Activated CD4-positive, alpha-beta T cell treated with anti-CD3 and anti-CD28 coated beads, Interleukin-2, amount 50 U/mL, for 48 hours (primary cell): ENCODE data around the gene TMEM190.

Source experiments
- DNase-seq, 2 experiments: peaks; one replicate each; pipeline ENCODE4 v3.0.0-alpha.2; 2020

TMEM190 gene

DNA sequence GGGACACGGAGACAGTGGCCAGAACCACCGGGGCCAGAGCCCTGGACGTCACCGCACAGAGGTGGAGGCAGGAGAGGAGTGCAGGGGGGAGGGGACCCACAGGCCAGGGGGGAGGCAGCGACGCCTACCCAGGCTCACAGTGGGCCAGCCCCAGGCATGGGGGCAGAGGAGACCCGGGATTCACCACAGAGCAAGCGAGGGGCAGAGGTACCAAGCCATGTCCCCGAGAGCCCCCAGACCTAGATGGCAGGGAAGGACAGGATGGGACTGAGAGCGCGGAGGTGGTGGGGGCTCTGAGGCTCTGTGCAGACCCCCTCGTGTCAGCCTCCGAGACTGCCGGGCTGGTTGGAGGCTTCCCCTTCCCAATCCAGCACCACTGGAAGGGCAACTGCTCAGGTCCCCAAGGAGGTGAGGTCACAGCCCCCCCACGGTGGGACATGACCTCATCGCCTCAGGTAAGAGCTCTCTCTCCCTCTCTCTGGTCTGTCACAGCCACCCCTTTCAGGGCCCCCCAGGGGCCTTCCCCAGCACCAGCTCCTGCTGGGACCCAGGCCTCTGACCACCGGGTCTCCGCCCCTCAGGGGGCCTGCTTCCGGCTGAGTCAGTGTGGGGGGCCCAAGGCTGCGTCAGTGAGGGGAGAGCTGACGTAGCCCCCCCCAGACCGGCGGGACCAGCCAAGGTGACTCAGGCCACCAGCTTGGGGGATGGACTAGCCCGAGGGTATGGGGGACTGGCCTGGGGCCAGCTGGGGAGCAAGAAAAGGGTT lies 4.1 kb upstream of the TMEM190 start:
- DNase-seq: no peak

DNA sequence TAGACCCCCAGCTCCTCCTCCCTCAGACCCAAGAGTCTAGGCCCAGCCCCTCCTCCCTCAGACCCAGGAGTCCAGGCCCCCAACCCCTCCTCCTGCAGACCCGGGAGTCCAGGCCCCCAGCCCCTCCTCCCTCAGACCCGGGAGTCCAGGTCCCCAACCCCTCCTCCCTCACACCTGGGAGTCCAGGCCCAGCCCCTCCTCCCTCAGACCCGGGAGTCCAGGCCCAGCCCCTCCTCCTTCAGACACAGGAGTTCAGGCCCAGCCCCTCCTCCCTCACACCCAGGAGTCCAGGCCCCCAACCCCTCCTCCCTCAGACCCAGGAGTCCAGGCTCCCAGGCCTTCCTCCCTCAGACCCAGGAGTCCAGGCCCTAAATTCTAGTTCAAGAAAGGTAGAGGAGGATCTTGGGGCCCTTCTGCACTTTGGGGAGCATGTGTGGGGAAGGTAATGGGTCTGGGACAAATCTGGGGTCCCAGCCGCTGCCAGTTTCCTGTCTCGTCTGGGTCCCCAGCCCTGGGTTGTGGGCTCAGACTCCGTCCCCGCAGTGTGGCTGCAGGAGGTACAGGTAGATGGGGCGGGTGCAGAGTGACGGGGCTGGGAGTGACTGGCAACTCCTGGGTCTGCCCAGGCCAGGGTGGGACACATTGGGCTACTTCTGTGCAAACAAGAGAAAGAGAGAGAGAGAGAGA lies 3.2 kb upstream of the TMEM190 start:
- no peak for DNase-seq

DNA sequence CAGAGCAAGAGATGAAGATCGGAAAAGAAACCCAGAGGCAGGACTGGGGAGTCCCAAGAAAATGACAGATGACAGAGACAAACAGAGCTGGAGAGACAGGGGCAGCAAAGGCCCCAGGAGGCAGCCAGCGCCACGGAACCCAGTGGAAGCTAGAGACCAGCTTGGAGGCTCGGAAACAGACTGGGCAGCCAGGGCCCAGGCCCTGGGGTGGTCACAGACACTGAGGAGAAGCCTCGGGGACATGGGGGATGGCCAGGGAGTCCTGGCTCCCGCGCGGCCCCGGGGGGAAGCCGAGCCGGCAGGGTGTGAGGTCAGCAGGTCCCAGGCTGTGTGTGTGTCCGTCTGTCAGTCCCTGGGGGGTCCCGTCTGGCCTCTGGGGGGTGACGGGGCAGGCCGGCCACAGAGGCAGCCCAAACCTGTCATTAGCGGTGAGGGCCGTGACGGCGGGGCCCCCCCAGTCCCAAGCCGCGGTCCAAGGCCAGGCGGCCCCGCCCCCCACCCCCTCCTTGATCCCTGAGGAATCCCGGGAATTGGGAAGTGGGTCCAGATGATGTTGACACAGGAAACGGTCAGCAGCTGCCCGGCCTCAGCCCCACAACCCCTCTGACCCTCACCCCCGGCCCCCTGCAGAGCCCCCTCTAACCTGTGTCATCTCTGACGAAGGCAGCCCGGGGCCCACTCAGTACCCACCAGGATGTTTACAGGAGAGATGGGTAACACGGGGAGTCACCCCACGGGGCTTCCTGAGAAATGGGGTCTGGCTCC lies 2.5 kb upstream of the TMEM190 start:
- no peak for DNase-seq

DNA sequence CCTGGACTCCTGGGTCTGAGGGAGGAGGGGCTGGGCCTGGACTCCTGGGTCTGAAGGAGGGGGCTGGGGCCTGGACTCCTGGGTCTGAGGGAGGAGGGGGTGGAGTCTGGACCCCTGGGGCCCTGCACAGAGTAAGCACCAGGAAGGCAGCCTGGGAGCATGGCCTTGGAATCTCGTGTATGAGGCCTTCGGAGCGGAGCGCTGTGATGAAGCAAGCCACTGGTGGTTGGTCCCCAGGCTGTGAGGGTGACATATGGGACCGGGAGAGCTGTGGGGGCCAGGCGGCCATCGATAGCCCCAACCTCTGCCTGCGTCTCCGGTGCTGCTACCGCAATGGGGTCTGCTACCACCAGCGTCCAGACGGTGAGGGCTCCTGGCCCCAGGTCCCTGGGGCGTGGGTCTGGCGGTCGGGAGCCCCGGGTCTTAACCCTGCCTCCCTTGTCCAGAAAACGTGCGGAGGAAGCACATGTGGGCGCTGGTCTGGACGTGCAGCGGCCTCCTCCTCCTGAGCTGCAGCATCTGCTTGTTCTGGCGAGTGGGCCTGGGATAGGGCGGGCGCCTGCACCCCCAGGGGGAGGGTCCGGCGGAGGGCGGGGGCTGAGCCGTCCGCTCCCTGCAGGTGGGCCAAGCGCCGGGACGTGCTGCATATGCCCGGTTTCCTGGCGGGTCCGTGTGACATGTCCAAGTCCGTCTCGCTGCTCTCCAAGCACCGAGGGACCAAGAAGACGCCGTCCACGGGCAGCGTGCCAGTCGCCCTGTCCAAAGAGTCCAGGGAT lies 918 bp downstream of the TMEM190 start:
- no peak for DNase-seq

DNA sequence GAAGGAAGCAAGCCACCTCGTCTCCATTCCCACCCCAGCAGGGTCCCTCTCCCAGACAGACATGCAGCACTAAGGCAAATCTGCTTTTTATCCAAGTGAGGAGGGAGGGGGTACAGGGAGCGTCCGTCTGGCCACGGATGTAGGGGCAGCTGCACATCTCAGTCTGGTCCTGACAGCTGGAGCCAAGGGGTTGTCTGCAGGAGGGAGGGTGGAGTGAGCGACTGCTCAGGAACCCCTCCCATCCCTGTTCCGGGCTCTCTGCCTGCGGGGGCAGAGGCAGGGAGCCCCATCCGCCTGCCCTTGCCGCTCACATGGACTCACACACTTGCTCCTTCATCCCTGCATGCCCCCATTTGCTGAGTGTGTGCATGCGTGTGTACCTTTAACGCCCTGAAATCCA lies 2.5 kb downstream of the TMEM190 start:
- DNase-seq: no peak

DNA sequence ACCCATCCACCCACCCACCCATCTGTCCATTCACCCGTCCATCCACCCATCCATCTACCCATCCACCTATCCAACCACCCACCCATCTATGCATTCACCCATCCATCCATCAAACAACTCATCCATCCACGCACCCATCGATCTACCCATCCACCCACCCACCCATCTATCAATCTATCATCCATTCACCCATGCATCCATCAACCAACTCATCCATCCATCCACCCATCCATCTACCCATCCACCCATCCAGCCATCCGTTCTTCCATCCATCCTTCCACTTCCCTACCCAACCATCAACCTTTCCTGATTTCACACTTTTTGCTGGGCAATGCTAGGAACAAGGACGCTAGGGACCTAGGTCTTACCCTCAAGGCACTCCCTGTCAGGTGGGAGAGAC lies 5.4 kb downstream of the TMEM190 start:
- DNase-seq: no peak

DNA sequence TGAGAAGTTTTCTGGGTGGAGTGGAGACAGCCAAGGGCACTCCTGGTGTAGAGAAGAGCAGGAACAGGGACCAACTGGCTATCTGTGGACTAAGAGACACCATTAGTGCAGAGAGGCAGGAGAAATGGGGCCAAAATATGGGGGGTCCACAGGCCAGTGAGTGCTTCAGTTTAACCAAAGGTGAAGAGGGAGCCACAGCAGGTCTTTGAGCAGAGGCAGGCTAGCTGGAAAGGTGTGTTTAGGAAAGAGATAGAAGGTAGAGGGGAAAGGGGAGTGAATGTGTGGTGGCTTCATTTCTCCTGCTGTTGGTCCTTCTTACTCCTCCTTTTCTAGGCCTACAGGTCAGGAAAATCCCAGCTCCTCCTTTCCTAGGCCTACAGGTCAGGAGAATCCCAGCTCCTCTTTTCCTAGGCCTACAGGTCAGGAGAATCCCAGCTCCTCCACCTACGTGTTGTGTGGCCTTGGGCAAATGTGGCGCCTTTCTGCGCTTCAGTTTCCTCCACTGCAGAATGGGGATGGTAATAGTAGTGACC lies 6.0 kb downstream of the TMEM190 start:
- DNase-seq: no peak

DNA sequence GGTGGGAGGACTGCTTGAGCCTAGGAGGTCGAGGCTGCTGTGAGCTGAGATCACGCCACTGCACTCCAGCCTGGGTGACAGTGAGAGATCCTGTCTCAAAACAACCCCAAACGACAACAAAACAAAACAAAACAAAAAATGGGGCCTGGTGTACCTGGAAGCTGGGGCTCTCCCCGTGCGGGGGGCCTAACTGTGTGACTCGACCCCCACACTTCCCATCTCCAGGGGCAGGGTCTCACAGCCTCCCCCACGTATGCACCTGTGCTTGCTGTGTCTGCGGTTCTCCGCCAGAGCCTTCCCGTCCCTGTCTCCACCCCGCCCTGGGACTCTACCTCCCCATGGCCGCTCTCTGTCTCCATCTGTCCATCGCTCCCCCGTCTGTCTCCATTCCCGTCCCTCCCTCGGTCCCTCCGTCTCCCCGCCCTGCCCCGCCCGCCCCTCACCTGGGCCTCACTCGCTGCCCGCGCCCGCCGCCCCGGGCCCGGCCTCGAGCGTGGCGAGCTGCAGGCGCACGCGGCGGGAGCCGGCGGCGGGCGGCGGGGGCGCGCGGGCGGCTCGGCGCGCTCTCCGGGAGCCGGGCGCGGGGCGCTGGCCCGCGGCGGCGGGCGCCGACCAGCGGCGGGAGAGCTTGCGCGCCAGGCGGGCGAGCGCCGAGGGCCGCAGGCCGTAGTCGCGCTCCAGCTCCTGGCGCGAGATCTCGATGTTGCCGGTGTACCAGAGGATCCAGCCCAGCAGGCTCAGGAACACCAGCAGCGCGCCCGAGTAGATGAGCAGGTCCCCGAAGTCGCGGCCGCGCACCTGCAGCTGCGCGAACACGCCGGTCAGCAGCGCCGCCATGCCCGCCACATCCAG lies 6.9 kb downstream of the TMEM190 start:
- peak; percentile 57 to 63 for DNase-seq

DNA sequence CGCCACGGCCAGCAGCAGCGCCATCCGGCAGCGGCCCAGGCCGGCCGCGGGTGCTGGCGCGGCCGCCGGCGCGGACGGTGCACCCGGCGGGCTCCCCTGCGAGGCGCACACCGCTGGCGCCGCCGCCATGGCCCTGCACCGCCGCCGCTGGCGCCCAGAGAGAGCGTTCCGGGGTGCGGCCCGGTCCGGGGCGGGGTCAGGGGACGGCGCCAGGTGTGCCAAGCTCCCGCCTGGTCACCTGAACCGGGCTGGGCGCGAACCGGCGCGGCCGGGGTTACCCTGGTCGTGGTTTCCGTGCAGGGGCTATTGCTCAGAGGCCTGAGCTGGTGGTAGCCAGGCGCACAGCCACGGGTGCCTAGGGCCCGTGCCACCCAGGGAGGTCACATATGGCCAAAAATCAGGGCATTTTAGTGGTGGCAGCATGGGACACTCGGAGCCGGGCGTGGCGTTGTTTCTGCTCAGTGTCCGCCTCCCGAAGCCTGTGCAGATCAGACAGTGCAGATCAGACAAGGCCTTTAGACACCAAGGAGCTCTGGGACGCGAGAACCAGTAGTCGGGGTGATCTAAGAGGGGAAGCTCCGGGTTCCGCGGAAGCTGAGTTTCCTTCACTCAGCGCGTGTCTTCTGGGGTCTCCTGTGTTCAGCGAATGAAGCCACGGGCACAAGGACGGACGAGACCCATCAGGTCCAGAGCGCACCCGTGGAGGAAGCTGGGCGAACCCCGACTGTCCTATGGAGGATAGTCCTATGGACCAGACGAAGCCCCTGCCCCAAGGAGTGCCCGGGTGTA lies 7.7 kb downstream of the TMEM190 start, which contains the start of gene TMEM238:
Gene TMEM238 (minus strand): TSS at position 162 of the 789 bp plus-strand sequence. CDS start 33 bp downstream, at position 129.
- DNase-seq: peak; percentile 51 to 56

DNA sequence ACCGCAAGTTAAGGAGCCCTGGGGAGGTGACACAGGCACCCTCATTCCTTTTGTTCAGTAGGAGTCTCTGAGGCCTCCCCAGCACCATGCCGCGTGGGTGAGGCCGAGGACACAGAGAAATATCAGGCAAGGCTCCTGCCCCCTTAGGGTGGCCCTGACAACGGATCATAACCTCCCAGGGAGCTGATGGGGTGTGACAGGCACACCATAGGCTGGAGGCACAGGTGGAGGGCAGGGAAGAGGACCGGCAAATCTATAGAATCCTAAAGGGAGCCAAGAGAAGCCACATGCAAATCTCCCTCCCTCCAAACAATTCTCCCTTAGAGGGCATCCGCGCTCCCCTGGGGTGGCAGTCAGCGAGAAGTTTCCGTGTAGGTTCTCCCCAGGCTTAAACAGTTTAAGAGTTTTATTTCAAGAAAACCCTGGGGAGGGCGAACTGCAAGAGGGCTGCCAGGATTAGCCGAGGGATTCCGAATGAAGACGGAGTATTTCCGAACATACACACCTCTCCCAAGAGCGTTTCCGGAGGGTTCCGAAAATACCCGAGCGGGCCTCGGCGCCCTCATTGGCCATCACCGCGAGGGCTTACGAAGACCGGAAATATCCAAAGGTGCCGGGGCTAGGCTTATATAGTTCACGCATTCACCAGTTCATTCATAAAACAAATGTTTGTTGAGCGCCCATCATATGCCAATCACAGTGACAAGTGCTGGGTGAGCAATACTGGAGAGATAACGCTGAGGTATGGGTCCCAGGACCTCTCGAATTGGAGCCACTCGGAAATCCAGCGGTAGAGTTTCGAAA lies 8.5 kb downstream of the TMEM190 start:
- DNase-seq: peak; percentile 94 to 96

DNA sequence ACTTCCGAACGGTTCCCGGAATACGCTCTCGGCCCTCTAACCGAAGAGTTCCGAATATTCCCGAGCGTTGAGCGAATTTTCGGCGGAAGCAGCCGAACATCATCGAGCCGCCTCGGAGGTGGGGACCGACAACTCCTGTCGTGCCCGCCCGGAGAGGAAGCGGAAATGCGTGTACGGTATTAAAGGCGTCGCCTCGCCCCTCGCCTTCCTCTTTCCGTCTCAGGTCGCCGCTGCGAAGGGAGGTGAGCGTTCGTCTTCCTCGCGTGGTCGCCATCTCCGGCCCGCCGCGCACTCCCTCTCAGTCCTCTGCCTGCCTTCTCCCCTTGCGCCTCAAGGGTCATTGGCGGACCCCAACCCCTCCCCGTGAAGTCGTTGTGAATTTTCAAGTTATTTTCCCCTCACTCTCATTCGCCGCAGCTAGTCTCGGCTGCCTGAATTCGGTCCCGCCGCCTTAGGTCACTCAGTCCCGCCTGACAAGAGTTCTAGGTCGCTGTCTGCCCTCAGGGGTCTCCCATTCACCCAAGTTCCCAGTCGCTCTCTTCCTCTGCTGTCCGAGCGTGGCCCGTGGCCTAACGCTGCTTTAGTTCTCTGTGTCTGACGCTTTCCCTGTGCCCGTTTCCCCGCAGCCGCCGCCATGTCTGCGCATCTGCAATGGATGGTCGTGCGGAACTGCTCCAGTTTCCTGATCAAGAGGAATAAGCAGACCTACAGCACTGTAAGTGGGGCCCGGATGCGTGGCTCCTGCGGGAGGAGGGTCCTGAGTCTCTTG lies 9.3 kb downstream of the TMEM190 start, which contains the start of gene RPL28:
Gene RPL28 (plus strand): TSS at position 209 of the 769 bp plus-strand sequence. CDS start 426 bp downstream, at position 635.
- peak; percentile 97 to 98 for DNase-seq

DNA sequence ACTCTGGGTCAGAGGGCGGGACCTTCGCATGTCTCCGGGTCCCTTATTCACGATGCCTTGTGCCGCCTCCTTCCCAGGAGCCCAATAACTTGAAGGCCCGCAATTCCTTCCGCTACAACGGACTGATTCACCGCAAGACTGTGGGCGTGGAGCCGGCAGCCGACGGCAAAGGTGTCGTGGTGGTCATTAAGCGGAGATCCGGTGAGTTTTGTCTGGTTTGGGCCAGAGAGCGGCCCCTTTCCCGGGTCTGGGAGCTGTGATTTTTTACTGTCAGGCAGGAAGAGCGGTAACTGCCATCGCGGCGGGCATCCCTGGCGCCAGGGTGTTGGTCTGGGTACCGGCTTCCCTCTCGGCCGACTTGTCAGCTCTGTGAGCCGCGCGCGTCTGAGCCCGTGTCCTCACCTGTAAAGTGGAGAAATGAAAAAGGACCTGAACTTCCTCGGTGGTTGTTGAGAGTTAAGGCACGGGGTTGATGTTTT lies 9.9 kb downstream of the TMEM190 start:
- no peak for DNase-seq

DNA sequence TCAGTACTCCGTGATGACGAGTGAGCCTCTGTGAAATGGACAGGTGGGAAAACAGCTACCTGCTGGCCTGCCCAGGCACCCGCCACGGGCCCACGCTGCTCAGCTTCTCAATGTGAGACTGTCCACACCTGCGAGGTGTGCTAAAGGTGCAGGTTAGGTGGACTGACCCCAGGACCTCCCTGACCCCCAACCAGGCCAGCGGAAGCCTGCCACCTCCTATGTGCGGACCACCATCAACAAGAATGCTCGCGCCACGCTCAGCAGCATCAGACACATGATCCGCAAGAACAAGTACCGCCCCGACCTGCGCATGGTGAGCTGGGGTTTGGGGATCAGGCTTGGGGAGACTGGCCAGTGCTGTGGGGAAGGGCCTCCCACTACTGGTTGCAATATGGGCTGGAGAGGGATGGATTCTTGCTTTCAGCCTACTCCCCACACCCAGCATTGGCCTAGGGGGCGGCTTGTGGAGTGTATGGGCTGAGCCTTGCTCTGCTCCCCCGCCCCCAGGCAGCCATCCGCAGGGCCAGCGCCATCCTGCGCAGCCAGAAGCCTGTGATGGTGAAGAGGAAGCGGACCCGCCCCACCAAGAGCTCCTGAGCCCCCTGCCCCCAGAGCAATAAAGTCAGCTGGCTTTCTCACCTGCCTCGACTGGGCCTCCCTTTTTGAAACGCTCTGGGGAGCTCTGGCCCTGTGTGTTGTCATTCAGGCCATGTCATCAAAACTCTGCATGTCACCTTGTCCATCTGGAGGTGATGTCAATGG lies 11.3 kb downstream of the TMEM190 start:
- no peak for DNase-seq

DNA sequence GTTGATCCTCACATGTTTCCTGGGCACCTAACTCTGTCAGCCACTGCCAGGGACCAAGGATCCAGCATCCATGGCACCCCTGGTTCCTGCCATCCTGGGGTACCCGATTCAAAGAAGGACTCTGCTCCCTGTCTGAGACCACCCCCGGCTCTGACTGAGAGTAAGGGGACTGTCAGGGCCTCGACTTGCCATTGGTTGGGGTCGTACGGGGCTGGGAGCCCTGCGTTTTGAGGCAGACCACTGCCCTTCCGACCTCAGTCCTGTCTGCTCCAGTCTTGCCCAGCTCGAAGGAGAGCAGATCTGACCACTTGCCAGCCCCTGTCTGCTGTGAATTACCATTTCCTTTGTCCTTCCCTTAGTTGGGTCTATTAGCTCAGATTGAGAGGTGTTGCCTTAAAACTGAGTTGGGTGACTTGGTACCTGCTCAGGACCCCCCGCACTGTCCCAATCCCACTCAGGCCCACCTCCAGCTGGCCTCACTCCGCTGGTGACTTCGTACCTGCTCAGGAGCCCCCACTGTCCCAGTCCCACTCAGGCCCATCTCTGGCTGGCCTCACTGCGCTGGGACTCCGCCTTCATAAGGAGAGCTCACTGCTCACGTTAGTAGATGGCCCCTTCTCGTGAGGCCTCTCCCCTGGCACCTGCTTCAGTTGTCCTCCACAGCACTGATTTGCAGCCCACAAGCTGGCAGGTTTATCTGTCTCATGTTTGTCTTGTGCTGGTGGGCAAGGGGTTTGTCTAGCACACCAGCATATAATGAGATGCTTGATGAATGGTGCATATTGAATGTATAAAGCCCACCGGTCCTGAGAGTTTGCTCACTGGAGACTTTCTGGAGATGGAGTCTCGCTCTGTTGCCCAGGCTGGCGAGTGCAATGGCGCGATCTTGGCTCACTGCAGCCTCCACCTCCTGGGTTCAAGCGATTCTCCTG lies 13.0 kb downstream of the TMEM190 start:
- DNase-seq: no peak

DNA sequence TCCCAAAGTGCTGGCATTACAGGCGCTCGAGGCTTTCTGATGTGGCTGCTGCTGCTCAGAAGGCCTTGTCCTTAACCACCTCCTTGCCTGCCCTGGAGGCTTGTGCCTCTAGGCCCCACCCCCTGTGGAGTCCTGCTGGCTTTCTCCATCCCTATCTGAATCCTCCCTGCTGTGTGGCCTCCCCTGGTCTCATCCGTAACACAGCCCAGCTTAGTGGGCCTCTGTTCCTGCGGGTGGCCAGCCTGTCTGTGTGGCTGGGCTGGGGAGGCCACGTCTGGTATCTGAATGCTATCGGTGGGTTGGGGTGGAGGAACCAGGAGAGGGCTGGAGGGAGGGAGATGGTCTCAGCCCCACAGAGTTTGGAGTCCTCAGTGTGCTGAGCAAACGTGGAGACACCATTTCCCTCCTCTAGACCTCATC lies 13.8 kb downstream of the TMEM190 start:
- DNase-seq: no peak

DNA sequence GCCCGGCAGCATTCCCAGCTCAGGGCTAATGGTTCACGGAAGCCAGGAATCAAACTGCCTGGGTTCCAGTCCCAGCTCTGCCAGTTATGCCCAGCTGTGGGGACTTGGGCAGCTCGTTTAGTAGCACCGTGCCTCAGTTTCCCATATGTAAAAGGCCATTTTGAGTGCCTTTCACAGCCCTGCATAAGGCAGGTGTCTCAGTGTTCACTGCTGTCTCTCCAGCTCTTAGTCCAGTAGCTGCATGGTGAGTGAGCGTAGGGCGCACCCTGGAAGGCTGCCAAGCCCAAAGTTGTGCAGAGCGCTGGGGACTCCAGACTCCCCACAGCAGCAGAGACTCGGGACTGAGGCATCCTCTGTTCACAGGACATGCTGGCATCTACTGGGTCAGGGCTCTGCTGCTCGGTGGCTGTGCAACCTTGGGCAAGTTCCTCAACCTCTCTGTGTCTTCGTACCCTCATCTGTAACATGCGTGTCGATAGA lies 14.6 kb downstream of the TMEM190 start:
- no peak for DNase-seq
